ENCODE measurements around the gene RYR3. TPM values are rescaled to one million over a fixed set of nuclear protein-coding genes. Genes with fewer than 3 reads are reported as not detected.

The RYR3 gene
- total RNA-seq, 1 experiment from 2014 or later = 0.66 TPM

- no peak for TF ChIP-seq CTCF (IDR thresholded peaks at IDR 0.05; ENCODE audit: insufficient read depth in 1 of 2, low read depth in 1 of 2, low read length in 1 of 2, severe bottlenecking in 1 of 2, unreplicated experiment in 1 of 2)
- Mint-ChIP-seq H3K27ac (ENCODE audit: unreplicated experiment) (no peak overlapping the region), H3K9me3 (ENCODE audit: unreplicated experiment) (no peaks in the 10 kb centered on the region), H3K4me1 (ENCODE audit: low read depth, unreplicated experiment) (peaks cover 15% of the 10 kb centered on the region), H3K36me3 (ENCODE audit: insufficient read depth, unreplicated experiment) (no peaks in the 10 kb centered on the region), H3K4me3 (ENCODE audit: unreplicated experiment) (no peak overlapping the region), H3K27me3 (ENCODE audit: insufficient read depth, unreplicated experiment) (no peaks in the 10 kb centered on the region)
- POLR2A ChIA-PET = no interaction called here
- CTCF ChIA-PET = no interaction called here
- Histone ChIP-seq H3K27me3 (replicated peaks; ENCODE audit: control insufficient read depth, insufficient read depth, low read length) (no peaks in the 10 kb centered on the region), H3K9me3 (no peaks in the 10 kb centered on the region), H3K4me1 (peaks cover 17% of the 10 kb centered on the region), H3K36me3 (ENCODE audit: control insufficient read depth, insufficient read depth, low read length) (no peaks in the 10 kb centered on the region), H3K4me3 (ENCODE audit: low read depth, low read length) (no peak overlapping the region)
- intact Hi-C loops (cut with micrococcal nuclease; ENCODE audit: unreplicated experiment) = no loop called here
- no TSS peak for BruUV-seq (replicated peaks)
- DNase-seq = no peak
Measured at GRCh38 chr15:33852094-33852493, 541.3 kb downstream of the RYR3 start.

GRCh38 chr15:33852570-33852969 lies 541.8 kb downstream of the RYR3 start:
- CTCF ChIA-PET = no interaction called here
- intact Hi-C loops (cut with micrococcal nuclease; ENCODE audit: unreplicated experiment) = no loop called here
- POLR2A ChIA-PET = no interaction called here
- H3K4me1 Mint-ChIP-seq (ENCODE audit: low read depth, unreplicated experiment) = peaks cover 10% of the 10 kb centered on the region
- no peaks in the 10 kb centered on the region for H3K27me3 Mint-ChIP-seq (ENCODE audit: insufficient read depth, unreplicated experiment)
- no peaks in the 10 kb centered on the region for H3K36me3 ChIP-seq (ENCODE audit: control insufficient read depth, insufficient read depth, low read length)
- no peaks in the 10 kb centered on the region for H3K27me3 ChIP-seq (replicated peaks; ENCODE audit: control insufficient read depth, insufficient read depth, low read length)
- H3K4me1 ChIP-seq = peaks cover 17% of the 10 kb centered on the region
- no TSS peak for BruUV-seq (replicated peaks)
- no peaks in the 10 kb centered on the region for H3K9me3 Mint-ChIP-seq (ENCODE audit: unreplicated experiment)
- H3K36me3 Mint-ChIP-seq (ENCODE audit: insufficient read depth, unreplicated experiment) = no peaks in the 10 kb centered on the region
- TF ChIP-seq CTCF (IDR thresholded peaks at IDR 0.05; ENCODE audit: insufficient read depth in 1 of 2, low read depth in 1 of 2, low read length in 1 of 2, severe bottlenecking in 1 of 2, unreplicated experiment in 1 of 2) = no peak
- H3K4me3 Mint-ChIP-seq (ENCODE audit: unreplicated experiment) = no peak overlapping the region
- DNase-seq = peak in 1 of 2 experiments; percentile 44
- peak overlapping the region; percentile 17 for H3K27ac Mint-ChIP-seq (ENCODE audit: unreplicated experiment)
- no peaks in the 10 kb centered on the region for H3K9me3 ChIP-seq
- H3K4me3 ChIP-seq (ENCODE audit: low read depth, low read length) = no peak overlapping the region

- Histone ChIP-seq H3K4me3 (ENCODE audit: low read depth, low read length) (no peak overlapping the region), H3K4me1 (peaks cover 9% of the 10 kb centered on the region), H3K36me3 (ENCODE audit: control insufficient read depth, insufficient read depth, low read length) (no peaks in the 10 kb centered on the region), H3K27me3 (replicated peaks; ENCODE audit: control insufficient read depth, insufficient read depth, low read length) (no peaks in the 10 kb centered on the region), H3K9me3 (no peaks in the 10 kb centered on the region)
- ChIA-PET POLR2A (no interaction called here), CTCF (no interaction called here)
- intact Hi-C loops (cut with micrococcal nuclease; ENCODE audit: unreplicated experiment) = no loop called here
- TF ChIP-seq CTCF (IDR thresholded peaks at IDR 0.05; ENCODE audit: insufficient read depth in 1 of 2, low read depth in 1 of 2, low read length in 1 of 2, severe bottlenecking in 1 of 2, unreplicated experiment in 1 of 2) = no peak
- H3K27me3 Mint-ChIP-seq (ENCODE audit: insufficient read depth, unreplicated experiment) = no peaks in the 10 kb centered on the region
- no peaks in the 10 kb centered on the region for H3K36me3 Mint-ChIP-seq (ENCODE audit: insufficient read depth, unreplicated experiment)
- BruUV-seq (replicated peaks) = no TSS peak
- no peak overlapping the region for H3K4me3 Mint-ChIP-seq (ENCODE audit: unreplicated experiment)
- no peak for DNase-seq
- no peak overlapping the region for H3K27ac Mint-ChIP-seq (ENCODE audit: unreplicated experiment)
- no peaks in the 10 kb centered on the region for H3K9me3 Mint-ChIP-seq (ENCODE audit: unreplicated experiment)
- H3K4me1 Mint-ChIP-seq (ENCODE audit: low read depth, unreplicated experiment) = peaks cover 6% of the 10 kb centered on the region
Measured at GRCh38 chr15:33857726-33858125, 547.0 kb downstream of the RYR3 start.
